Peyer's patch (tissue), 4 donors: ENCODE data around the gene SLCO3A1.

Experiments used
- CTCF ChIP-seq, 6 experiments: fragments of 450-650 bp in 4 of 6; fragments of 200-600 bp in 2 of 6; sonication (generic) in 1 of 6; IDR thresholded peaks; one replicate each; pipeline ENCODE4 v1.5.1; 2017 to 2019; ENCODE audit warnings: antibody characterized with exemption in 6 of 6, mild to moderate bottlenecking in 3 of 6, moderate library complexity in 1 of 6
- POLR2A ChIP-seq, 2 donors: fragments of 450-650 bp; IDR thresholded peaks; one replicate each; pipeline ENCODE4 v1.5.1; 2017; ENCODE audit warnings: antibody characterized with exemption in 2 of 2, mild to moderate bottlenecking in 2 of 2, moderate library complexity in 2 of 2

GRCh38 chr15:91925794-91926193 lies 72.3 kb downstream of the SLCO3A1 start:
- TF ChIP-seq CTCF (IDR thresholded peaks at IDR 0.05), result no peak
- TF ChIP-seq POLR2A (IDR thresholded peaks at IDR 0.05), result no peak
